Left ventricle myocardium inferior (tissue), 1 donor: ENCODE measurements around the gene PRM3. TPM values are rescaled to one million over a fixed set of nuclear protein-coding genes. Genes with fewer than 3 reads are reported as not detected.

Experiments
- DNase-seq: peaks from one replicate; pipeline ENCODE4 v3.0.0-alpha.2; 2020
- H3K27ac ChIP-seq: fragments of 200-600 bp; replicated peaks from 2 replicates; pipeline ENCODE4 v1.8.0; 2021
- H3K27me3 ChIP-seq: fragments of 200-600 bp; 2 replicates; pipeline ENCODE4 v1.8.0; 2021; ENCODE audit warnings: low read depth
- H3K36me3 ChIP-seq: fragments of 200-600 bp; 2 replicates; pipeline ENCODE4 v1.8.0; 2021
- H3K4me1 ChIP-seq: fragments of 200-600 bp; 2 replicates; pipeline ENCODE4 v1.8.0; 2021
- H3K4me3 ChIP-seq: fragments of 200-600 bp; 2 replicates; pipeline ENCODE4 v1.8.0; 2021; ENCODE audit warnings: mild to moderate bottlenecking, moderate library complexity
- H3K9me3 ChIP-seq: fragments of 200-600 bp; replicated peaks from 2 replicates; pipeline ENCODE4 v1.8.0; 2021
- CTCF ChIP-seq: fragments of 200-600 bp; IDR thresholded peaks from 2 replicates; pipeline ENCODE4 v1.8.0; 2021; ENCODE audit warnings: antibody characterized with exemption, mild to moderate bottlenecking, borderline replicate concordance
- intact Hi-C: fragments of 100-400 bp; cut with micrococcal nuclease; formaldehyde crosslinking; loops from one replicate; pipeline ENCODE4 v1.11.0; 2022
- total RNA-seq: library from RNA; stranded (reverse); fragmentation: NEBNext Ultra II Directional; extraction: Animal tissue kit (Norgen Biotek cat#: 25700); gene quantifications from one replicate; pipeline ENCODE4 v1.2.1, GENCODE V29; 2021
- donor health status: DM: no; HTN: yes; CAD: no; lungs with severe emphysema.

PRM3 gene
- total RNA-seq, 1 donor from 2014 or later, result not detected

- intact Hi-C loops, result loop anchor here (10.0 kb wide), 1 partner anchor 105 kb away; no protein-coding TSS in a partner anchor
- no peak overlapping the region for H3K27ac ChIP-seq
- H3K27me3 ChIP-seq, result no peaks in the 10 kb centered on the region
- no peak for TF ChIP-seq CTCF
- peaks cover 19% of the 10 kb centered on the region for H3K4me1 ChIP-seq
- H3K36me3 ChIP-seq, result no peaks in the 10 kb centered on the region
- DNase-seq, result no peak
- no peak overlapping the region for H3K4me3 ChIP-seq
- H3K9me3 ChIP-seq, result no peaks in the 10 kb centered on the region
Observed at GRCh38 chr16:11250091-11250785, 23.2 kb downstream of the PRM3 start.

GRCh38 chr16:11249233-11250061 lies 24.0 kb downstream of the PRM3 start:
- no peak for DNase-seq
- no peaks in the 10 kb centered on the region for H3K36me3 ChIP-seq
- H3K27ac ChIP-seq, result no peak overlapping the region
- no peak overlapping the region for H3K4me3 ChIP-seq
- intact Hi-C loops, result loop anchor here (10.0 kb wide), 1 partner anchor 105 kb away; no protein-coding TSS in a partner anchor
- no peak for TF ChIP-seq CTCF
- H3K27me3 ChIP-seq, result no peaks in the 10 kb centered on the region
- peaks cover 11% of the 10 kb centered on the region for H3K4me1 ChIP-seq
- no peaks in the 10 kb centered on the region for H3K9me3 ChIP-seq

GRCh38 chr16:11248133-11248532 lies 25.3 kb downstream of the PRM3 start:
- no peaks in the 10 kb centered on the region for H3K27me3 ChIP-seq
- no peak overlapping the region for H3K27ac ChIP-seq
- no peaks in the 10 kb centered on the region for H3K9me3 ChIP-seq
- H3K4me1 ChIP-seq, result no peaks in the 10 kb centered on the region
- no peaks in the 10 kb centered on the region for H3K36me3 ChIP-seq
- DNase-seq, result no peak
- no peak for TF ChIP-seq CTCF
- no peak overlapping the region for H3K4me3 ChIP-seq
- intact Hi-C loops, result no loop called here

GRCh38 chr16:11245988-11246387 lies 27.4 kb downstream of the PRM3 start:
- H3K9me3 ChIP-seq, result no peaks in the 10 kb centered on the region
- H3K36me3 ChIP-seq, result no peaks in the 10 kb centered on the region
- H3K4me3 ChIP-seq, result no peak overlapping the region
- DNase-seq, result no peak
- H3K4me1 ChIP-seq, result no peaks in the 10 kb centered on the region
- H3K27me3 ChIP-seq, result no peaks in the 10 kb centered on the region
- no peak for TF ChIP-seq CTCF
- intact Hi-C loops, result no loop called here
- no peak overlapping the region for H3K27ac ChIP-seq

- TF ChIP-seq CTCF, result no peak
- Histone ChIP-seq H3K4me1 (peaks cover 2% of the 10 kb centered on the region), H3K9me3 (no peaks in the 10 kb centered on the region), H3K36me3 (no peaks in the 10 kb centered on the region), H3K4me3 (no peak overlapping the region), H3K27ac (no peak overlapping the region), H3K27me3 (no peaks in the 10 kb centered on the region)
- intact Hi-C loops, result no loop called here
- no peak for DNase-seq
Observed at GRCh38 chr16:11245222-11245737, 28.1 kb downstream of the PRM3 start.
